ENCODE measurements around the gene MAGI2. TPM values are rescaled to one million over a fixed set of nuclear protein-coding genes. Genes with fewer than 3 reads are reported as not detected.

MAGI2 gene
- total RNA-seq, 1 donor from 2014 or later, result 13.3 TPM

DNA sequence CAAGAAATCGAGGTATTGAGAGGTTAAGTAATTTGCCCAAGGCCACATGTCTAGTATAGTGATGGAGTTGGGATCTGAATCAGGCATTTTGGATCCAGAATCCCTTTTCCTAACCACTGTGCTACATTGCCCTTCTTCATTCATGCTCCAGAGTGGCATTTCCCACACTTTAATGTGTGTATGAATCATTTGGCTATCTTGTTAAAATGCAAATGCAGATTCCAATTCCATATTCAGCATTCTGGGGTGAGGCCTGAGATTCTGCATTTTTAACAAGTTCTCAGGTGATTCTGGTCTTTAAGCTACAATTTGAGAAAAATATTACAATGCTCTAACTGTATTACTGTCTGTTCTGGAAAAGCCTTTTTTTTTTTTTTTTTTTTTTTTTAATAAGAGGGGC is 1023.6 kb downstream of the MAGI2 start:
- H3K27ac Mint-ChIP-seq, result no peak overlapping the region
- TF ChIP-seq, protein P1, sequence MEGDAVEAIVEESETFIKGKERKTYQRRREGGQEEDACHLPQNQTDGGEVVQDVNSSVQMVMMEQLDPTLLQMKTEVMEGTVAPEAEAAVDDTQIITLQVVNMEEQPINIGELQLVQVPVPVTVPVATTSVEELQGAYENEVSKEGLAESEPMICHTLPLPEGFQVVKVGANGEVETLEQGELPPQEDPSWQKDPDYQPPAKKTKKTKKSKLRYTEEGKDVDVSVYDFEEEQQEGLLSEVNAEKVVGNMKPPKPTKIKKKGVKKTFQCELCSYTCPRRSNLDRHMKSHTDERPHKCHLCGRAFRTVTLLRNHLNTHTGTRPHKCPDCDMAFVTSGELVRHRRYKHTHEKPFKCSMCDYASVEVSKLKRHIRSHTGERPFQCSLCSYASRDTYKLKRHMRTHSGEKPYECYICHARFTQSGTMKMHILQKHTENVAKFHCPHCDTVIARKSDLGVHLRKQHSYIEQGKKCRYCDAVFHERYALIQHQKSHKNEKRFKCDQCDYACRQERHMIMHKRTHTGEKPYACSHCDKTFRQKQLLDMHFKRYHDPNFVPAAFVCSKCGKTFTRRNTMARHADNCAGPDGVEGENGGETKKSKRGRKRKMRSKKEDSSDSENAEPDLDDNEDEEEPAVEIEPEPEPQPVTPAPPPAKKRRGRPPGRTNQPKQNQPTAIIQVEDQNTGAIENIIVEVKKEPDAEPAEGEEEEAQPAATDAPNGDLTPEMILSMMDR (conservative IDR thresholded peaks at IDR 0.05), result no peak
- H3K4me1 Mint-ChIP-seq (ENCODE audit: unreplicated experiment), result no peaks in the 10 kb centered on the region
- H3K9me3 Mint-ChIP-seq, result peaks cover 5% of the 10 kb centered on the region
- DNase-seq (ENCODE audit: extremely low spot score, unreplicated experiment), result no peak
- peaks cover 4% of the 10 kb centered on the region for H3K27me3 Mint-ChIP-seq
- no peak overlapping the region for H3K4me3 Mint-ChIP-seq
- H3K36me3 Mint-ChIP-seq, result peaks cover 5% of the 10 kb centered on the region

DNA sequence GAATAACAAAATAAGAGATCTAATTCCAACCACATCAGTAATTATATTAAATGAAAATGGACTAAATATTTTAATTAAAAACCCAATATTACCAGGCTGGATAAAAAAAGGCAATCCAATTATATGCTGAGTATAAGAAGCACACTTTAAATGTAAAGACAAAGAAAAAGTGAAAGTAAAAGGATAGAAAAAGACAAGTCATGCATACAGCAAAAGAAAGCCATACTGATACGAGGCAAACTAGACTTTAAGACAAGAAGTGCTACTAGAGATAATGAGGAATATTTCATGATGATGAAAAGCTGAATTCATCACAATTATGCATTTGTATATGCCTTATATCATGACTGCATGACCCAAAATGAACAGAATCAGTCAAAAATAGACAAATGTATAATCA is 1026.3 kb downstream of the MAGI2 start:
- no peak for DNase-seq (ENCODE audit: extremely low spot score, unreplicated experiment)
- H3K9me3 Mint-ChIP-seq, result peaks cover 9% of the 10 kb centered on the region
- no peak overlapping the region for H3K27ac Mint-ChIP-seq
- H3K4me3 Mint-ChIP-seq, result no peak overlapping the region
- peaks cover 6% of the 10 kb centered on the region for H3K36me3 Mint-ChIP-seq
- TF ChIP-seq, protein P1 (conservative IDR thresholded peaks at IDR 0.05), result no peak
- H3K4me1 Mint-ChIP-seq (ENCODE audit: unreplicated experiment), result no peaks in the 10 kb centered on the region
- no peaks in the 10 kb centered on the region for H3K27me3 Mint-ChIP-seq

DNA sequence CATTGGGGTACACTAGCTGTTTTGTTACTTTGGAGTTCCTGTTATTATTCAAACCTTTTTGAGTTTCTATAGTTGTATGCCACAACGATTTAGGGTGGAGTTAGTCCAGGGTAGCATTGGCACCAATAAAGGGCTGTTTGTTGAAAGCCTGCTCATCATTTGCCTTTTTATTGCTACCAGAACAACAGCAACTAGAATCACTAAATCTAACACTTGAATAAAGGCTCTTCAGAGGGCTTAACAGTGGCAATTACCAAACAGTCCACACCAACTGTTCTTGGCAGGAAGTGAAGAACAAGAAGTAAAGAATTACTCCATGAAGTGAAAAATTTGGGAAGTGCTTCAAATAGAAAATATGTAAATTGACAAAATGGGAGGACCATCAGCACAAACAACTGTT is 1033.5 kb downstream of the MAGI2 start:
- H3K9me3 Mint-ChIP-seq, result peaks cover 11% of the 10 kb centered on the region
- no peak overlapping the region for H3K27ac Mint-ChIP-seq
- peaks cover 7% of the 10 kb centered on the region for H3K36me3 Mint-ChIP-seq
- H3K27me3 Mint-ChIP-seq, result peaks cover 10% of the 10 kb centered on the region
- no peaks in the 10 kb centered on the region for H3K4me1 Mint-ChIP-seq (ENCODE audit: unreplicated experiment)
- no peak for DNase-seq (ENCODE audit: extremely low spot score, unreplicated experiment)
- TF ChIP-seq, protein P1 (conservative IDR thresholded peaks at IDR 0.05), result no peak
- H3K4me3 Mint-ChIP-seq, result no peak overlapping the region

DNA sequence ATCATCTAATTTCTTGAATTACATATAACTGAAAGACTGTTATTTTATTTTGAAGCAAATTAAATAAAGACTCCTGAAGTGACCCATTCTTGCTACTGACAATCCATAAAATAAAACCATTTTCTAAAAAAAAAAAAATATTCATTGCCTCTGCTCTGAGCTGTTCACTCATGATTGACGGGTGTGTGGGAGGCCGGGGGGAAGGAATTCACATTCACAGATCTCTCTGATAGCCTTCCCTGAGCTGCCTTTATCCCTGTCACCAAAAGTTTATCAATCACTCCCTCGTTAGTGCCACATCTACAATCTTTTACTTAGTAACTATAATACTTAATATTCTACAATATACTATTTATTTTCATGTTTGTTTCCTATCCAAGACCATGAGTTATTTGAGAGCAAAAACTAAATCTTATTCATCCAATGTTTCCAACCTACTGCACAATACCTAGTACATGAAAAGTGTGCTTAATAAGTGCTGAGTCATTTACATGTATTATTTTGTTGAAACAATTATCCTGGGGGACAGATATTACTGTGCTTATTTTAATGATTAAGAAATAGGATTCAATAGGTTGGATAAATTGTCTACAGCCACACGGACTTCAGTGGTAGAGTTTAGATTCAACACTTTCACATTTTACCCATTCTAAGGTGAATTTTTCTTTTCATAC is 1036.2 kb downstream of the MAGI2 start:
- Mint-ChIP-seq H3K4me3 (no peak overlapping the region), H3K27ac (no peak overlapping the region), H3K9me3 (peaks cover 6% of the 10 kb centered on the region)

DNA sequence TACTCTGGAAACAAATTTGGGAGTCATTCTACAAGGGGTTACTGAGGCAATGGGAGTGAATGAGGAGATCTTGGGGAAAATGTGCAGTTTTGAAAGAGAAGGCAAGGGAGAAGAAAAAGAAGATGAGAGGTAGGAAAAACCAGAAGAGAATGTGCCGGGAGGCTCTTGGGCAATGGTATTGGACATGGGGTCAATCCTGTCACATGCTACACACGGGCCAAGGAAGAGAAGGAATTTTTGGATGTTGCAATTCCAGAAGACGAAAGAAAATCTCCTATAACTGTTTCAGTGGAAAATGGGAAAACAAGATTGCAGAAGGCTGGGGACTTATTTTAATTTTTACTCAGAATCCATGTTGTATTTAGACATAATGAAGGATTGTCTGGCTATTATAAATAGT is 1039.9 kb downstream of the MAGI2 start:
- peaks cover 17% of the 10 kb centered on the region for H3K27me3 Mint-ChIP-seq
- H3K4me3 Mint-ChIP-seq, result no peak overlapping the region
- DNase-seq (ENCODE audit: extremely low spot score, unreplicated experiment), result no peak
- peaks cover 6% of the 10 kb centered on the region for H3K9me3 Mint-ChIP-seq
- peaks cover 4% of the 10 kb centered on the region for H3K36me3 Mint-ChIP-seq
- no peak overlapping the region for H3K27ac Mint-ChIP-seq
- H3K4me1 Mint-ChIP-seq (ENCODE audit: unreplicated experiment), result no peaks in the 10 kb centered on the region
- TF ChIP-seq, protein P1 (conservative IDR thresholded peaks at IDR 0.05), result no peak

More for the DNA sequence above, 1036.2 kb downstream of the MAGI2 start:
- Mint-ChIP-seq H3K27me3 (peaks cover 16% of the 10 kb centered on the region), H3K36me3 (peaks cover 4% of the 10 kb centered on the region), H3K4me1 (ENCODE audit: unreplicated experiment) (no peaks in the 10 kb centered on the region)
- no peak for DNase-seq (ENCODE audit: extremely low spot score, unreplicated experiment)
- TF ChIP-seq, protein P1 (conservative IDR thresholded peaks at IDR 0.05), result no peak
